GM23338 (cell line): ENCODE data around the gene NAP1L4. TPM values are rescaled to one million over a fixed set of nuclear protein-coding genes. Genes with fewer than 3 reads are reported as not detected.

Source experiments
- ATAC-seq: fragments of 200-7000 bp; cut with Tn5 transposase; 3 replicates; pipeline ENCODE4 v1.9.1; 2020
- DNase-seq: peaks from one replicate; pipeline ENCODE4 v3.0.0-alpha.2; 2015; ENCODE audit warnings: low spot score
- H2AFZ ChIP-seq: fragments of 200-600 bp; sonication (generic); 2 replicates; pipeline ENCODE4 v1.8.0; 2016; ENCODE audit warnings: antibody characterized with exemption, mild to moderate bottlenecking, moderate library complexity
- H3F3A ChIP-seq: fragments of 200-600 bp; sonication (generic); replicated peaks from 2 replicates; pipeline ENCODE4 v1.8.0; 2017; ENCODE audit warnings: antibody characterized with exemption, mixed run types, low read depth
- H3K27ac ChIP-seq: fragments of 200-600 bp; sonication (generic); 2 replicates; pipeline ENCODE4 v1.6.1; 2016; ENCODE audit warnings: low read depth
- H3K27me3 ChIP-seq: fragments of 200-600 bp; sonication (generic); 2 replicates; pipeline ENCODE4 v1.8.0; 2016; ENCODE audit warnings: mild to moderate bottlenecking, mixed run types, moderate library complexity; ENCODE audit not compliant: insufficient read depth
- H3K36me3 ChIP-seq: fragments of 200-600 bp; sonication (generic); 2 replicates; pipeline ENCODE4 v1.8.0; 2016; ENCODE audit warnings: mild to moderate bottlenecking; ENCODE audit not compliant: insufficient read depth
- H3K4me1 ChIP-seq: fragments of 200-600 bp; sonication (generic); 2 replicates; pipeline ENCODE4 v1.8.0; 2016; ENCODE audit warnings: mild to moderate bottlenecking, moderate library complexity; ENCODE audit not compliant: insufficient read depth
- H3K4me2 ChIP-seq: fragments of 200-600 bp; sonication (generic); 2 replicates; pipeline ENCODE4 v1.7.1; 2017; ENCODE audit warnings: mixed run types
- H3K4me3 ChIP-seq: fragments of 200-600 bp; sonication (generic); 2 replicates; pipeline ENCODE4 v1.6.1; 2016; ENCODE audit warnings: mixed run types
- H3K79me2 ChIP-seq: fragments of 200-600 bp; sonication (generic); replicated peaks from 2 replicates; pipeline ENCODE4 v1.8.0; 2017; ENCODE audit warnings: mild to moderate bottlenecking; ENCODE audit not compliant: insufficient read depth
- H3K9me2 ChIP-seq: fragments of 200-600 bp; sonication (generic); 2 replicates; pipeline ENCODE4 v1.8.0; 2017; ENCODE audit not compliant: insufficient read depth
- H4K20me1 ChIP-seq: fragments of 200-600 bp; sonication (generic); replicated peaks from 2 replicates; pipeline ENCODE4 v1.8.0; 2017; ENCODE audit warnings: mild to moderate bottlenecking; ENCODE audit not compliant: insufficient read depth
- H3K27ac Mint-ChIP-seq: 2 replicates; pipeline ENCODE4 v1.8.0; 2020; ENCODE audit warnings: inconsistent platforms, mild to moderate bottlenecking, moderate library complexity, mixed read lengths
- H3K27me3 Mint-ChIP-seq: 3 replicates; pipeline ENCODE4 v1.8.0; 2022; ENCODE audit warnings: low read depth, mild to moderate bottlenecking, moderate library complexity, mixed read lengths, inconsistent platforms; ENCODE audit not compliant: insufficient read depth, poor library complexity
- H3K36me3 Mint-ChIP-seq: 3 replicates; pipeline ENCODE4 v1.8.0; 2021; ENCODE audit warnings: low read depth, mild to moderate bottlenecking, inconsistent platforms, moderate library complexity, mixed read lengths
- H3K4me1 Mint-ChIP-seq: 3 replicates; pipeline ENCODE4 v1.8.0; 2020; ENCODE audit warnings: mild to moderate bottlenecking, inconsistent platforms, mixed read lengths
- H3K4me3 Mint-ChIP-seq: 3 replicates; pipeline ENCODE4 v1.8.0; 2021; ENCODE audit warnings: moderate library complexity, mild to moderate bottlenecking, inconsistent platforms, mixed read lengths
- H3K9me3 Mint-ChIP-seq: 3 replicates; pipeline ENCODE4 v1.8.0; 2020; ENCODE audit warnings: moderate library complexity, mild to moderate bottlenecking, inconsistent platforms, mixed read lengths
- CREB1 ChIP-seq: fragments of 250-450 bp; sonication (Bioruptor Pico); IDR thresholded peaks from 2 replicates; pipeline ENCODE4 v1.5.0; 2020; ENCODE audit warnings: low read depth, mild to moderate bottlenecking, moderate library complexity
- EZH2 ChIP-seq: fragments of 200-600 bp; sonication (generic); IDR thresholded peaks from one replicate; pipeline ENCODE4 v1.8.0; 2017; ENCODE audit warnings: antibody characterized with exemption, mild to moderate bottlenecking, low read depth; ENCODE audit not compliant: unreplicated experiment
- EZH2phosphoT487 ChIP-seq: fragments of 200-600 bp; sonication (generic); IDR thresholded peaks from one replicate; pipeline ENCODE4 v1.8.1; 2018; ENCODE audit warnings: antibody characterized with exemption; ENCODE audit not compliant: unreplicated experiment
- JUNB ChIP-seq: IDR thresholded peaks from one replicate; pipeline ENCODE4 v1.6.1; 2016; ENCODE audit warnings: antibody characterized with exemption; ENCODE audit not compliant: unreplicated experiment
- NANOG ChIP-seq: IDR thresholded peaks from 2 replicates; pipeline ENCODE4 v1.6.1; 2016; ENCODE audit warnings: antibody characterized with exemption, borderline replicate concordance
- POLR2AphosphoS5 ChIP-seq: IDR thresholded peaks from 2 replicates; pipeline ENCODE4 v1.6.1; 2016; ENCODE audit warnings: antibody characterized with exemption, low read depth
- STAT1 ChIP-seq: IDR thresholded peaks from one replicate; pipeline ENCODE4 v1.6.1; 2016; ENCODE audit warnings: antibody characterized with exemption; ENCODE audit not compliant: unreplicated experiment
- ZNF114 ChIP-seq: fragments of 250-450 bp; sonication (Bioruptor Pico); IDR thresholded peaks from 2 replicates; pipeline ENCODE4 v1.5.0; 2020; ENCODE audit warnings: mild to moderate bottlenecking, moderate library complexity
- ZNF331 ChIP-seq: fragments of 250-450 bp; sonication (Bioruptor Pico); IDR thresholded peaks from 2 replicates; pipeline ENCODE4 v1.5.0; 2020; ENCODE audit warnings: low read depth, mild to moderate bottlenecking, moderate library complexity
- polyA plus RNA-seq: library from polyadenylated mRNA; unstranded; fragments of >200 nt; fragmentation: Nextera tagmentation; extraction: Ambion mirVana; gene quantifications from 2 replicates; pipeline ENCODE4 v1.2.1, GENCODE V29; 2016
- total RNA-seq: library from RNA; depleted of rRNA; stranded (reverse); fragments of >200 nt; shearing (Covaris generic); gene quantifications from 2 replicates; pipeline ENCODE4 v1.2.3, GENCODE V29; 2014
- TF ChIP-seq, protein P1 (sequence below): IDR thresholded peaks from one replicate; pipeline ENCODE4 v1.6.1; 2018; ENCODE audit warnings: antibody characterized with exemption; ENCODE audit not compliant: unreplicated experiment
- TF ChIP-seq, protein P2 (sequence below): IDR thresholded peaks from 2 replicates; pipeline ENCODE4 v1.6.1; 2016; ENCODE audit warnings: antibody characterized with exemption
- TF ChIP-seq, protein P3 (sequence below): fragments of 250-450 bp; sonication (Bioruptor Pico); IDR thresholded peaks from 2 replicates; pipeline ENCODE4 v1.5.0; 2020; ENCODE audit warnings: mild to moderate bottlenecking, moderate library complexity
- TF ChIP-seq, protein P4 (sequence below), 2 experiments: fragments of 200-600 bp in 1 of 2; sonication (generic) in 1 of 2; conservative IDR thresholded peaks; 2 replicates each; pipeline versions ENCODE4 v1.5.1 to v1.6.1; 2016 to 2017; ENCODE audit warnings: antibody characterized with exemption in 2 of 2, low read depth in 2 of 2, mild to moderate bottlenecking in 2 of 2, moderate library complexity in 1 of 2

Gene NAP1L4
- total and polyA plus RNA-seq, 2 experiments from 2014 or later: 181 to 189 TPM

DNA sequence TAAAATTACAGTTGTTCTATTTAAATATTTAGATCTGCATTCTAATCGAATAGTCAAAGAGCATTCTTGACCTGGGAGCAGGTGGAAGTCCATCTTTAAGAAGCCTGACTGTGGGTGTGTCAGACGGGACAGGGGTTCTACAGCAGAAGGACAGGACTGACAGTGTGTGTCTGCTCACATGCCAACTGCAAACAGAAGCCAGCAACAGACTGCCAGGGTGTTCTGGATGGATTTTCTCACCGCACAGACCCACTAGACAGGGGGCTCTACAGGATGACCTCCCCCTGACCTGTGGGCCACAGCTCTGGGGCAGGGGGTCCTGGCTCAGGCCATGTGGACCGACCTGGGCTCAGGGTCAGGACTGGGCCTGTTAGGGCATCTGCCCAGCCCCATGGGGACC lies 22.8 kb upstream of the NAP1L4 start:
- no peaks in the 10 kb centered on the region for H3K9me3 Mint-ChIP-seq
- H3K27me3 Mint-ChIP-seq: peaks cover 3% of the 10 kb centered on the region
- Histone ChIP-seq H3K27me3 (no peaks in the 10 kb centered on the region), H3K4me3 (no peak overlapping the region), H3K79me2 (no peaks in the 10 kb centered on the region), H4K20me1 (peaks cover 5% of the 10 kb centered on the region; the same call in 1 of the 2 replicates), H2AFZ (no peak overlapping the region), H3F3A (0 out of 2 replicates have a peak, but pooled peaks cover 10% of the 10 kb centered on the region), H3K27ac (no peak overlapping the region), H3K4me1 (no peaks in the 10 kb centered on the region), H3K4me2 (no peak overlapping the region), H3K36me3 (peaks cover 57% of the 10 kb centered on the region), H3K9me2 (no peaks in the 10 kb centered on the region)
- TF ChIP-seq, protein P1, sequence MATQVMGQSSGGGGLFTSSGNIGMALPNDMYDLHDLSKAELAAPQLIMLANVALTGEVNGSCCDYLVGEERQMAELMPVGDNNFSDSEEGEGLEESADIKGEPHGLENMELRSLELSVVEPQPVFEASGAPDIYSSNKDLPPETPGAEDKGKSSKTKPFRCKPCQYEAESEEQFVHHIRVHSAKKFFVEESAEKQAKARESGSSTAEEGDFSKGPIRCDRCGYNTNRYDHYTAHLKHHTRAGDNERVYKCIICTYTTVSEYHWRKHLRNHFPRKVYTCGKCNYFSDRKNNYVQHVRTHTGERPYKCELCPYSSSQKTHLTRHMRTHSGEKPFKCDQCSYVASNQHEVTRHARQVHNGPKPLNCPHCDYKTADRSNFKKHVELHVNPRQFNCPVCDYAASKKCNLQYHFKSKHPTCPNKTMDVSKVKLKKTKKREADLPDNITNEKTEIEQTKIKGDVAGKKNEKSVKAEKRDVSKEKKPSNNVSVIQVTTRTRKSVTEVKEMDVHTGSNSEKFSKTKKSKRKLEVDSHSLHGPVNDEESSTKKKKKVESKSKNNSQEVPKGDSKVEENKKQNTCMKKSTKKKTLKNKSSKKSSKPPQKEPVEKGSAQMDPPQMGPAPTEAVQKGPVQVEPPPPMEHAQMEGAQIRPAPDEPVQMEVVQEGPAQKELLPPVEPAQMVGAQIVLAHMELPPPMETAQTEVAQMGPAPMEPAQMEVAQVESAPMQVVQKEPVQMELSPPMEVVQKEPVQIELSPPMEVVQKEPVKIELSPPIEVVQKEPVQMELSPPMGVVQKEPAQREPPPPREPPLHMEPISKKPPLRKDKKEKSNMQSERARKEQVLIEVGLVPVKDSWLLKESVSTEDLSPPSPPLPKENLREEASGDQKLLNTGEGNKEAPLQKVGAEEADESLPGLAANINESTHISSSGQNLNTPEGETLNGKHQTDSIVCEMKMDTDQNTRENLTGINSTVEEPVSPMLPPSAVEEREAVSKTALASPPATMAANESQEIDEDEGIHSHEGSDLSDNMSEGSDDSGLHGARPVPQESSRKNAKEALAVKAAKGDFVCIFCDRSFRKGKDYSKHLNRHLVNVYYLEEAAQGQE: no peak
- TF ChIP-seq CREB1 (CRISPR knock-in tag) (no peak), POLR2AphosphoS5 (no peak), ZNF114 (no peak), EZH2 (no peak), ZNF331 (CRISPR knock-in tag) (no peak), STAT1 (no peak), JUNB (no peak), EZH2phosphoT487 (no peak), NANOG (no peak)
- TF ChIP-seq, protein P2, sequence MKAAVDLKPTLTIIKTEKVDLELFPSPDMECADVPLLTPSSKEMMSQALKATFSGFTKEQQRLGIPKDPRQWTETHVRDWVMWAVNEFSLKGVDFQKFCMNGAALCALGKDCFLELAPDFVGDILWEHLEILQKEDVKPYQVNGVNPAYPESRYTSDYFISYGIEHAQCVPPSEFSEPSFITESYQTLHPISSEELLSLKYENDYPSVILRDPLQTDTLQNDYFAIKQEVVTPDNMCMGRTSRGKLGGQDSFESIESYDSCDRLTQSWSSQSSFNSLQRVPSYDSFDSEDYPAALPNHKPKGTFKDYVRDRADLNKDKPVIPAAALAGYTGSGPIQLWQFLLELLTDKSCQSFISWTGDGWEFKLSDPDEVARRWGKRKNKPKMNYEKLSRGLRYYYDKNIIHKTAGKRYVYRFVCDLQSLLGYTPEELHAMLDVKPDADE: no peak
- TF ChIP-seq, protein P3, sequence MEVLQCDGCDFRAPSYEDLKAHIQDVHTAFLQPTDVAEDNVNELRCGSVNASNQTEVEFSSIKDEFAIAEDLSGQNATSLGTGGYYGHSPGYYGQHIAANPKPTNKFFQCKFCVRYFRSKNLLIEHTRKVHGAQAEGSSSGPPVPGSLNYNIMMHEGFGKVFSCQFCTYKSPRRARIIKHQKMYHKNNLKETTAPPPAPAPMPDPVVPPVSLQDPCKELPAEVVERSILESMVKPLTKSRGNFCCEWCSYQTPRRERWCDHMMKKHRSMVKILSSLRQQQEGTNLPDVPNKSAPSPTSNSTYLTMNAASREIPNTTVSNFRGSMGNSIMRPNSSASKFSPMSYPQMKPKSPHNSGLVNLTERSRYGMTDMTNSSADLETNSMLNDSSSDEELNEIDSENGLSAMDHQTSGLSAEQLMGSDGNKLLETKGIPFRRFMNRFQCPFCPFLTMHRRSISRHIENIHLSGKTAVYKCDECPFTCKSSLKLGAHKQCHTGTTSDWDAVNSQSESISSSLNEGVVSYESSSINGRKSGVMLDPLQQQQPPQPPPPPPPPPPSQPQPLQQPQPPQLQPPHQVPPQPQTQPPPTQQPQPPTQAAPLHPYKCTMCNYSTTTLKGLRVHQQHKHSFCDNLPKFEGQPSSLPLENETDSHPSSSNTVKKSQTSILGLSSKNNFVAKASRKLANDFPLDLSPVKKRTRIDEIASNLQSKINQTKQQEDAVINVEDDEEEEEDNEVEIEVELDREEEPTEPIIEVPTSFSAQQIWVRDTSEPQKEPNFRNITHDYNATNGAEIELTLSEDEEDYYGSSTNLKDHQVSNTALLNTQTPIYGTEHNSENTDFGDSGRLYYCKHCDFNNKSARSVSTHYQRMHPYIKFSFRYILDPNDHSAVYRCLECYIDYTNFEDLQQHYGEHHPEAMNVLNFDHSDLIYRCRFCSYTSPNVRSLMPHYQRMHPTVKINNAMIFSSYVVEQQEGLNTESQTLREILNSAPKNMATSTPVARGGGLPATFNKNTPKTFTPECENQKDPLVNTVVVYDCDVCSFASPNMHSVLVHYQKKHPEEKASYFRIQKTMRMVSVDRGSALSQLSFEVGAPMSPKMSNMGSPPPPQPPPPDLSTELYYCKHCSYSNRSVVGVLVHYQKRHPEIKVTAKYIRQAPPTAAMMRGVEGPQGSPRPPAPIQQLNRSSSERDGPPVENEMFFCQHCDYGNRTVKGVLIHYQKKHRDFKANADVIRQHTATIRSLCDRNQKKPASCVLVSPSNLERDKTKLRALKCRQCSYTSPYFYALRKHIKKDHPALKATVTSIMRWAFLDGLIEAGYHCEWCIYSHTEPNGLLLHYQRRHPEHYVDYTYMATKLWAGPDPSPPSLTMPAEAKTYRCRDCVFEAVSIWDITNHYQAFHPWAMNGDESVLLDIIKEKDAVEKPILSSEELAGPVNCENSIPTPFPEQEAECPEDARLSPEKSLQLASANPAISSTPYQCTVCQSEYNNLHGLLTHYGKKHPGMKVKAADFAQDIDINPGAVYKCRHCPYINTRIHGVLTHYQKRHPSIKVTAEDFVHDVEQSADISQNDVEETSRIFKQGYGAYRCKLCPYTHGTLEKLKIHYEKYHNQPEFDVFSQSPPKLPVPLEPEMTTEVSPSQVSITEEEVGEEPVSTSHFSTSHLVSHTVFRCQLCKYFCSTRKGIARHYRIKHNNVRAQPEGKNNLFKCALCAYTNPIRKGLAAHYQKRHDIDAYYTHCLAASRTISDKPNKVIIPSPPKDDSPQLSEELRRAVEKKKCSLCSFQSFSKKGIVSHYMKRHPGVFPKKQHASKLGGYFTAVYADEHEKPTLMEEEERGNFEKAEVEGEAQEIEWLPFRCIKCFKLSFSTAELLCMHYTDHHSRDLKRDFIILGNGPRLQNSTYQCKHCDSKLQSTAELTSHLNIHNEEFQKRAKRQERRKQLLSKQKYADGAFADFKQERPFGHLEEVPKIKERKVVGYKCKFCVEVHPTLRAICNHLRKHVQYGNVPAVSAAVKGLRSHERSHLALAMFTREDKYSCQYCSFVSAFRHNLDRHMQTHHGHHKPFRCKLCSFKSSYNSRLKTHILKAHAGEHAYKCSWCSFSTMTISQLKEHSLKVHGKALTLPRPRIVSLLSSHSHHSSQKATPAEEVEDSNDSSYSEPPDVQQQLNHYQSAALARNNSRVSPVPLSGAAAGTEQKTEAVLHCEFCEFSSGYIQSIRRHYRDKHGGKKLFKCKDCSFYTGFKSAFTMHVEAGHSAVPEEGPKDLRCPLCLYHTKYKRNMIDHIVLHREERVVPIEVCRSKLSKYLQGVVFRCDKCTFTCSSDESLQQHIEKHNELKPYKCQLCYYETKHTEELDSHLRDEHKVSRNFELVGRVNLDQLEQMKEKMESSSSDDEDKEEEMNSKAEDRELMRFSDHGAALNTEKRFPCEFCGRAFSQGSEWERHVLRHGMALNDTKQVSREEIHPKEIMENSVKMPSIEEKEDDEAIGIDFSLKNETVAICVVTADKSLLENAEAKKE (CRISPR knock-in tag): no peak
- TF ChIP-seq, protein P4, sequence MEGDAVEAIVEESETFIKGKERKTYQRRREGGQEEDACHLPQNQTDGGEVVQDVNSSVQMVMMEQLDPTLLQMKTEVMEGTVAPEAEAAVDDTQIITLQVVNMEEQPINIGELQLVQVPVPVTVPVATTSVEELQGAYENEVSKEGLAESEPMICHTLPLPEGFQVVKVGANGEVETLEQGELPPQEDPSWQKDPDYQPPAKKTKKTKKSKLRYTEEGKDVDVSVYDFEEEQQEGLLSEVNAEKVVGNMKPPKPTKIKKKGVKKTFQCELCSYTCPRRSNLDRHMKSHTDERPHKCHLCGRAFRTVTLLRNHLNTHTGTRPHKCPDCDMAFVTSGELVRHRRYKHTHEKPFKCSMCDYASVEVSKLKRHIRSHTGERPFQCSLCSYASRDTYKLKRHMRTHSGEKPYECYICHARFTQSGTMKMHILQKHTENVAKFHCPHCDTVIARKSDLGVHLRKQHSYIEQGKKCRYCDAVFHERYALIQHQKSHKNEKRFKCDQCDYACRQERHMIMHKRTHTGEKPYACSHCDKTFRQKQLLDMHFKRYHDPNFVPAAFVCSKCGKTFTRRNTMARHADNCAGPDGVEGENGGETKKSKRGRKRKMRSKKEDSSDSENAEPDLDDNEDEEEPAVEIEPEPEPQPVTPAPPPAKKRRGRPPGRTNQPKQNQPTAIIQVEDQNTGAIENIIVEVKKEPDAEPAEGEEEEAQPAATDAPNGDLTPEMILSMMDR (conservative IDR thresholded peaks at IDR 0.05; ENCODE audit: low read depth in 2 of 2): no peak
- no peak overlapping the region for H3K27ac Mint-ChIP-seq
- DNase-seq (no peak), ATAC-seq (no peak)
- no peaks in the 10 kb centered on the region for H3K4me1 Mint-ChIP-seq
- H3K36me3 Mint-ChIP-seq: peaks cover 94% of the 10 kb centered on the region
- H3K4me3 Mint-ChIP-seq: no peak overlapping the region
